ELR (cell line): Measurements from ENCODE around the gene LEKR1.
"Not testable (repeated sequence)": the region's sequence is repeated elsewhere in the genome, so short reads cannot be mapped to it uniquely, and the experiment has no call there.

Source experiments
- DNase-seq: peaks from one replicate; pipeline ENCODE4 v3.0.0-alpha.2; 2015; ENCODE audit warnings: low read depth

LEKR1 gene

DNA sequence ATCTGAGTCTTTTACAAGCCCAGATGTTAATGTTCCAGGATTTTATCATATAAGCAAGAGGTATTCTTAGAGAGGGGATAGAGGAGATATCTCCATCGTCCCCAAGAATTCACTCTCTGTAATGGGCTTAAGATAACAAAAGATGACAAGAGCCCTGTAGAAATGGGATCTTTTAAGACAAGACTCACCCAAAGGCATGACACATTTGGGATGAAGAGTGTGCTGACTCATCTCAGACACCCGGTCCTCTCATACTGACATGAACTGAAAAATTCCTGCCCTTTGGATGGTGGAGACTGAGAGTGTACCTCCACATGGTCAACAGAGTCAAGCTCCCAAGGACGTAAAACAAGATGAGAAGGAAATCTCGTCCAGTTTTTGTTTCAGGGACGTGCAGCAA is 11.0 kb downstream of the LEKR1 start:
- DNase-seq, result peak; percentile 85

DNA sequence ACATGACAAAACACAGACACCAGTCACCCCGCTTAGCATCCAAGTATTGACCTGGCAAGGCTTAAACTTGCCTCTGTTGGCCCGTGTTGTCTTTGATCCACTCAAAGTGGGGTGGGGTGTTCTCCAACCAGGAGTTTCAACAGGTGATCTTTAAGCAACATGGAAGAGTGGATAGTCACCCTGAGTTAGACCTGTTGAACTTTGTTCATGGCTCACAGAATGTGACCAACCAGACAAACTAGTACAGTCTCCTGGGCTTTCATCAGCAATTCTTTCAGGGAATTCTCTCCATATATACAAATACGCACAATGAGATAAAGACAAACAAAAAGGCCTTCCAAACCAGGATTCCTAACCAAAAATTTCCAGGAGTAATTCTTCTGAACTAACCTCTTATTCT is 11.9 kb downstream of the LEKR1 start:
- no peak for DNase-seq

DNA sequence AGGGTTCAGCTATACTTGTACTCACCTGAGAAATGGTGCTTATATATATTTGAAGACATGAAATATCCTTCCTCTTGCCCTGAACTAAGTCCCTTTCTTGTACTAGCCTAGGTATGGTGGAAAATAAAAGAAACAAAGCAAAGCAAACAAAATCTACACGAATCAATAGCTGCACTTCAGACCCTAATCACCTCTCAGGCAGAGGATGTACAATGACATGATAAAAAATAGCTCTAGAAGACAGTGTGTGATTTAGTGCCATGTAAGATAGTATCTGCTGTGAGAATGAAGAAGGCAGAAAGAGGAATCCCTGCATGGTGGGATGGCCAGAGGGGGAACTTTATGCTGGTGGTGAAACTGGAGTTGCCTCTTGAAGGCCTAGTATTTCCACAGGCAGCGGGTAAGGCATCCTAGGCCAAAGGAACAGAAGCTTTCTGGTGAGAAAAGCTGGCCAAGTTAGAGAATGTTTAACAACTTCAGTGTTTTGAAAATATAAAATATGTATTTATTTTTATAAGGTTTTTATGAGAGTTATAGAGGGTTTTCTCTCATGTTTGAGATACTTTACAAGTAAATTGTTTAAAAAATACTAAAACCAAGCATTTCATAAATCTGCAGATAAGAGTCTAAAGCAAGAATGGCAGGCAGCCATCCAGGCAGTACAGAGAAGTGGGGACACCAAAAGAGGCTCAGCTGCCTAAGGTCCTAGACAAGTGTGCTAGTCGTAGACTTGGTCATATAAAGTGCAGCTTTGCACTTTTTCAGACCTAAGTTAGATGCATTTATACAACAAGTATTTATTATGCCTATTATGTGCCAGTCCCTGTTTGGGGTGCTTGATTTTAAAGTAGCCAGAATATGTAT is 14.9 kb downstream of the LEKR1 start:
- no peak for DNase-seq

DNA sequence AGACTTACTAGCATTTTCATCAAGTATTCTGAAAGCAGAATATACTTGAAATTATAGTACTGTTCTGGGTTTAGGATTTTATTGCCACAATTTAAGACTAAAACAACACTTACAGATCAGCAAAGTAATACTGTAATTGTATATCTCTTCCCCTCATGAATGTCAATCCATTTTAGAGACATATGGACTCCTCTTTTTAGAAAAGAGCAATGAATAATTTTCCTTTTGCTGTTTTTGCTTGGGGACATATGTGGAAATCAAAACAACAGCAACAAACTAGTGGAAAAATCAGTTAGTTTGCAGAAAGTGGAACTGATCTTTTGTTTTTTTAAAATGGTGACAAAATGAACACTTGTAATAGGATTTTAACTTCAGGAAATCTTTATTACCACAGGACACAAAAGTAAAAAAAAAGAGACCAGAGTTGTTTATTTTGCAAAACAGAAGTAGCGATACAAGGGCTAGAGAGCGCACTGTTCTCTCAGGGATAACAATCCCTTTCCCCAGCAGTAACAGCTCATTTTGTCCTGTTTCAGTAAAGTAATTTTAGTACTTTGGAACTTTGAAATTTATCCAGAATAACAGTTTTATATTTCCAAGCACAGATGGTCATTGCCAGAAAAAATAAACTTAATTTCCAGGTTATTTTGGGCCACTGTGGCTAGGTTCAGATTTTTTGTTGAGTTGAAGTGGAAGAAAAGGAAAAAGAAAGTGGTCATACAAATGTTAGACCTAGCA is 17.1 kb downstream of the LEKR1 start:
- no peak for DNase-seq

DNA sequence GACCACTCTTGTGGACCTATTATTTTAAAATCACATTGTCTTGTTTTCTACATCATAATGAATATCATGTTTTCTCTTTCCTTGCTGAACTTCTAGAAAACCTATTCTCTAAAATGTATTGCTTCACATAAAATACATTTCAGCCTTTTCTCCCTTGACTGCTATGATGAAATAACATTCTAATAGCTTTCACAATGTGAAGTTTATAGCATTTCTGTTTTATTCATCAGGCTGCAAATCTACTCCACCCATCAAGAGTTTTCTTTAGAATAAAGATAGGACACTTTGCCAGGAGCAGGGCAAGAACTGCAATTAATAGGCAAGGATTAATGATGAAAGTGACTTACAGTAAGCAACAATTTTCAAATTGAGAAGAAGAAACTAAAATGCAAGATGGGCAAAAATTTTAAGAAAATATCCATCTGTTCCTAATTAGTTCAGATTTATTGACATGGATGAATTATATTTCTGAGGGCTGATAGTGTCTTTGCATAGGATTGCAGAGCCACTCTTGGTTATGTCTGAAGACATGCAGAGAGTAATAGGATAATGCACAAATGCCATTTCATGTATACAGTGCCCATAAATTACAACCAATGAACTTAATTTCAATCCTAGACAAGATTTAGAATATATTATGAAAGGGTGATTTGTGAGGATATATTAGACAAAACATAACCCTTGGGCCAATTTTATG is 21.7 kb downstream of the LEKR1 start:
- DNase-seq, result no peak

DNA sequence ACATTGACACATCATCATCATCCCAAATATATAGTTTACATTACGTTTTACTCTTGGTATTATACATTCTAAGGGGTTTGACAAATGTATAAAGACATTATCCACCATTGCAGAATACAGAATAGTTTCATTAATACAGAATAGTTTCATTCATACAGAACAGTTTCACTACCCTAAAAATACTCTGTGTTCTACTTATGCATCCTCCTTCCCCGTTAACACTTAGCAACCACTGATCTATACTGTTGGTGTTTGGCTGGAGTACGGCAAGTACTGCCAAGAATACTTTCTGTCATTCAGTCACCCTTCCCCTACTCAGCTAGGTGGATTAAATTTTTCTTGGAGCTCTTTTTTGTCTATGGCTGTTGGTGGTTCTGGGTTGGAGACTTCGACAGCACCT is 33.4 kb downstream of the LEKR1 start:
- no peak for DNase-seq

DNA sequence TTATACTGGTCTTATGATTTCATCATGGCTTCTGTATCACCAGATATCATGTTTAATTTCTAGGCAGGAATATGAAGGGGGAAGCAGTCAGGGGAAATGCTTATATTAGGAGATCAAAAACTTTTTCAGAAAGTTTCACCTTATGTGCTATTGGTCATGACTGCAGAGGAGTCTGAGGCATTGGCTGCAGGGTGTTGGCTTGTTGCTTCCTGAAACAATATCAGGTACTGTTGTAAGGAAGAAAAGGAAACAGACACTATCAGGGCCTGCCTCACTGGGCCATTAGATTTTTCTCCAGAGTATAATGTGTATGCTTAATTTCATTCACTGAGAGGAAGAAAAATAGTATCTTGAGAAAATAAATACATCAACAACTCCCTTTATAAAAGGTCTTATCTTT is 34.7 kb downstream of the LEKR1 start:
- no peak for DNase-seq

DNA sequence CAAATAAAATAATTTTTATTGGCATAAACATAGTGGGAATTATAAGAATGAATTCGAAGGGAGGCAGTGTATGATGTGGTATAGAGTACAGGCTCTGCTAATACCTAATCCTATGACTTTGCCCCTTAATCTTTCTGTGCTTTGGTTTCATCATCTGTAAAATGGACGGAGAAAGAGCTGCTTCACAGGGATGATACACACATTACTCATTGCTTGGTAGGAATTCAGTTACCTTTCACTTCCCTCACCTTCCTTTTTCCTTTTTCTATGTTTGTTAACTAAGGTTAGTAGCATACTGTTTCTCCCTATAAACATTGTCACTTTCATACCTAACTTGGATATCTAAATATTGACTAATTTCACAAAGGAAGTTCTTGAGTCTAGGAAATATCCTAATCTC is 36.2 kb downstream of the LEKR1 start:
- DNase-seq, result peak; percentile 40

DNA sequence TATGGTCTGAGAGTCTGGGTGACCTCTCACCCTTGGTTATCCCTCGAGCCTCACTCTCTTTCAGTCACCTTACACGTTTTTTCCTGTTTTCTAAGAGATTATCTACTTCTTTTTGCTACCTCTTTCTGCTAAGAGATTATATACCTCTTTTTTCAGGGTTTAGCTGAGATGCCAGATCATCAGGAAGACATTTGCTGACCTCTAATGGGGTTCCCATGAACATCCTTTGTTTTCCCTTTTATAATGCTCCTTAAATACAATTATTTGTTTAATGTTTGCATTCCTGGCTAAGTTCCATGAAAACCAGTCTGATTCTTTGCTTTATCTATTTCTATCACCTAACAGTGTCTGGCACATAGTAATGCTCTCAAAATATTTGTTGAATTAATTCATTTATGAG is 39.6 kb downstream of the LEKR1 start:
- peak; percentile 27 for DNase-seq

DNA sequence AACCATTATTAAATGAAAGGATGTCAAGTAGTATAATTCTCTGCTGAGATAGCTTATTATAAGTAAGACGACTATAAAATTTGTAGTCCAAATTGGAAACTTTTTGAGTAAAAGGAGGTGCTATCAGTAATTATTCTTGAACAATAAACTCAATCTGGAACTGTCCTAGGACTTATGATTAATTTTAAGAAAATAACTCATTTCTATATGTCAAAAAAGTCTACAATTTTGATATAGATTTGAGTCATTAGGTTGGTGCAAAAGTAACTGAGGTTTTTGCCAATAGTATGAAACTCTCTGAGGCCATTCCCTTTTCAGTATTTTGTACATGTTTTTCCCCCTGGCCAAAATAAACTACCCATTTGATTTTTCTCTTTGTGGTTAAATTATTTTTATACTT is 41.0 kb downstream of the LEKR1 start:
- no peak for DNase-seq

DNA sequence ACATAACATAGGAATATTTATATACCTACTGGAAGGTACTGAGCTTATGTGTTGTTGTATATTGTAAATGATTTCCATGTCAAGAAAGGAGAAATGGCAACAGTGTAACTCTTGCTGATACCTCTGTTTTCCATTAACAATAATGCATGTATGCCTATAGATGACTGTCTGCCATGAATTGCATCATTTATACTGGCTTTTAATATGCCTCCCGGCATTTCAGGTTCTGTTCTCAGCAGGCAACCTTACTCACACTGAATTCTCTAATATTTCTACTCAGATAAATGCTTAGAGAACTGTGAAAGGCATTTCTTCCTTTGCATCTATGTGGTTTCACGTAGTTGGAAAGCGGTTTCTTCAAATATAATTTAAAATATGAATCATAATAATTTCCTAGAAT is 41.8 kb downstream of the LEKR1 start:
- no peak for DNase-seq

DNA sequence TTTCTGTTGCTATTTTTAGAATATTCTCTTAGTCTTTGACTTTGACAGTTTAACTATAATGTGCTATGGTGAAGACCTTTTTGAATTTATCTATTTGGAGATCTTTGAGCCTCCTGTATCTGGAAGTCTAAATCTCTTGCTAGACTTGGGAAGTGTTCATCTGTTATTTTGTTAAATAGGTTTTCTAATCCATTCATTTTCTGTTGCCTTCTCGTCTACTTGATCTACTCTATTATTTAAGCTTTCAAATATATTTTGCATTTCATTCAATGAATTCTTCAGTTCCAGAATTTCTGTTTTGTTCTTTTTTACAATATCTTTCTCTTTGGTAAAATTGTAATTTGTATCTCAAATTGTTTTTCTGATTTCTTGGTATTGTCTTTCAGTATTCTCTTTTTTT is 47.8 kb downstream of the LEKR1 start:
- DNase-seq, result no peak

DNA sequence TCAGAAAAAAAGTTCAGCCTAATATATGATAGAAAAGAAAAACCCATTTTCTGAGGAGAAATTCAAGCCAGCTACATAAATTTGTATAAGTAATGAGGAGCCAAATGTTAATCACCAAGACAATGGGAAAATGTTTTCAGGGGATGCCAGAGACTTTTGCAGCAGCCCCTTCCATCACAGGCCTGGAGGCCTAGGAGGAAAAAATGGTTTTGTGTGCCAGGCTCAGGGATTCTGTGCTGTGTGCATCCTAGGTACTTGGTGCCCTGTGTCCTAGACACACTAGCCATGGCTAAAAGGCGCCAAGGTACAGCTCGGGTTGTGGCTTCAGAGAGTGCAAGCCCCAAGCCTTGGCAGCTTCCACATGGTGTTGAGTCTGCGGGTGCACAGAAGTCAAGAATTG is 53.3 kb downstream of the LEKR1 start:
- not testable (repeated sequence) for DNase-seq

DNA sequence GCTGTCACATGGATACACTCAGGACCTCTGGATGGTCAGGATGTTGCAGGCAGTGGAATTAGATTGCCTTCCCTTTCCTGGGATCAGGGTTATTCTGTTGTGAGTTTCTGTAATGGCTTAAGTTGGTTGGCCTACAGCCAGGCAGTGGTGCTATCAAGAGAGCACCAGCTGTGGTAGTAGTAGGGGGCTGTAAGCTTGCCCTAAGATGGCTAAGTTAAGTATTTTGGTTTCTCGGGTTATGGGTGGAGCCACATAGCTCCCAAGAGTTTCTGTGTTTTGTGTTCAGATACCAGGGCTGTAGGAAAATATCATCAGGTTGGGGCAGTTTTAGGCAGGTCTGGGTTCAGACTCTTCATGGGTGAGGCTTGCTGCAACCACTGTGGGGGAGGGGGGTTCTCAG is 59.6 kb downstream of the LEKR1 start:
- DNase-seq, result no peak

DNA sequence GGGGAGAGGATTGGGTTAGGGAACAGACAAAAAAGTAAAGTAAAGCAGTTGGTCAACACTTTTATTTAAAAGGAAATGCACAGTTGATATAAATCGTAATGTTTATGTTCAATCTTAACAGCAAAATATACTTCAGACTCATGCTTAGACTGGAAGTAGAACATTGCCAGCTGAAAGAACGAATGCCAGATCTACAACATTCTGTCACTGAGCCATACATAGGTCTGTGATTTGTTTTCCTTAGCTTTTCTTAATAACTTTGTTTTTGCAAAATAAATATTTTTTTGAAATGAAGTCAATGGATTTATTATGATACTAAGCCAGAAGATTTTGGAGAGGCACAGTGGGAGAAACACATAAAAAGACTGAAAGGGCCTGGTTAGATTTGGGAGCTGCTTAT is 62.0 kb downstream of the LEKR1 start:
- DNase-seq, result no peak

DNA sequence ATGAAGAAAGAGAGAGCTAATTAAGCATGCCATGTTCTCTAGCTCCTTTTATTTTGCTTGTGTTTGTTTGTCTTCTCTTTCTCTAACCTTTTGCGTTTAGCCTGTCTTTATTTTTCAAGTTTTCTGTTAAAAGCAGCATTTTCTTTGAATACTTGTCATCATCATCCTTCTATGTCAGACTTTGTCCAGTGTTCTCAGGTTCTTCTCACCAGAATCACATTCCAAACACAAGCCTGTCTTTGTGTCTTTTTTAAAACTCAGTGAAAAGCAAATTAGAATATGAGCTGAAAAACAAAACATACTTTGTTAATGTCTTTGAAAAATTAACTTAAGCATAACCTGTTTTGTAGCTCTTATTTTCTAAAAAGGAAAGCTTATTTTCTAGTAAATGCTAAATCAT is 62.4 kb downstream of the LEKR1 start:
- no peak for DNase-seq

DNA sequence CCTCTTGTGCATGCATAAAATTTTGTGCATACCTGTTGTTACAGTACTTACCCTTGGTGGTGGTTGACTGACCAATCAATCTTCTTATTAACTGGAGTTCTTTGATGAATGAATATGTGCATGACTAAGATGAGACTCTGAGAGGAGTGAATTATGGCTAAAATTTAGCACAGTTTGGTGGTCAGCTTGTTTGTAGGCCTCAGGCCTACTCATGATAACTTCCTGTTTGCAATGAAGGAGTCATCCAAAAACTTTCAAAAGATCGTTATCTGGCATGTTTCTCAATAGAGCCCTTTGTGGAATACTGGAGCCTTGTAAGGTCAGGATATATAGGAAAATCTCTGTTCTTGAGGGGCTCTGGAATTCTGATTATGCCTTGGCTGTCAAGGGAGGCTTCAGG is 66.5 kb downstream of the LEKR1 start:
- DNase-seq, result peak; percentile 97

DNA sequence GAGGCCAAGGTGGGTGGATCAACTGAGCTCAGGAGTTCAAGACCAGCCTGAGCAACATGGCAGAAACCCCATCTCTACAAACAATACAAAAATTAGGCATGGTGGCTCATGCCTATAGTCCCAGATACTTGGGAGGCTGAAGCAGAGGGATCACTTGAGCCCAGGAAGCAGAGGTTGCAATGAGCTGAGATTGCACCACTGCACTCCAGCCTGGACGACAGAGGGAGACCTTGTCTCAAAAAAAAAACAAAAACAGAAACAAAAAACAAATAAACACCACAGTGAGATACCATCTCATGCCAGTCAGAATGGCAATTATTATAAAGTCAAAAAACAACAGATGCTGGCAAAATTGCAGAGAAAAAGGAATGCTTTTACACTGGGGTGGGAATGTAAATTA is 69.2 kb downstream of the LEKR1 start:
- DNase-seq, result not testable (repeated sequence)

DNA sequence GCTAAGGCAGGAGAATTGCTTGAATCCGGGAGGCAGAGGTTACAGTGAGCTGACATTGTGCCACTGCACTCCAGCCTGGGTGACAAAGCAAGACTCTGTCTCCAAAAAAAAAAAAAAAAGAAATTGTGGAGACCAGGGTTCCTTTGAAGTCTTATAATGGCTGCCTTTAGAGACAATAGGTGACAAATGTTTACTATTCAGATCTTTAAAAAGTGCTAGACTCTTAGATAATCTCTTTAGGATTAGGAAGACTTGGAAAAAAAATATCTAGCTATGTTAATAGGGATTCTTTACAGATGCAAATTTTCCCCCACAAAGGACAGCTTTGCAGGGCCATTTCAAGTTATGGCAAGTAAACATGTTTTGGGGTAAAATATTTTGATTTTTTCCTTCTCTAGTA is 71.7 kb downstream of the LEKR1 start:
- DNase-seq, result not testable (repeated sequence)

DNA sequence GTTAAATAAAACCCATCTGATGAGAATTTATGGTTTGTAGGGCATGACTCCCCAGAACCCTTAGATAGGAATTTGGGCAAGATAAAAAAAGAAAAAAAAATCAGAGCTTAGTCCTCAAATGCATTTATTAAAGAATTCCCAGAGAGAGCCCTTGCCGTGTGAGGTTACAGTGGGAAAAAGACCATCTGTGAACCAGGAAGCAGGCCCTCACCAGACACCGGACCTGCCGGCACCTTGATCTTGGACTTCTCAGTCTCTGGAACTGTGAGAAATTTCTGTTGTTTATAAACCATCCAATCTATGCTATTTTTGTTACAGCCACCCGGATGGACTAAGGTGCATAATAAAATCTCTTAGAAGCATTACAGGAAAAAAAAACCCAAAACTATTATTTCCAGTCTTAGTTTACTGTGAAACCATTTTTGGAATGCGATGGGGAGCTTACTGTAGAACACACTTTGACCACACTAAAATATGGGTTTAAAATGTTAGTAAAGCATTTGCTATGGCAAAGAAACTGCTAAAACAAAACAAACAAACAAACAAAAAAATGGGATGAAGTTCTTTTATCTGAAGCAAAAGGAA is 72.2 kb downstream of the LEKR1 start:
- no peak for DNase-seq

DNA sequence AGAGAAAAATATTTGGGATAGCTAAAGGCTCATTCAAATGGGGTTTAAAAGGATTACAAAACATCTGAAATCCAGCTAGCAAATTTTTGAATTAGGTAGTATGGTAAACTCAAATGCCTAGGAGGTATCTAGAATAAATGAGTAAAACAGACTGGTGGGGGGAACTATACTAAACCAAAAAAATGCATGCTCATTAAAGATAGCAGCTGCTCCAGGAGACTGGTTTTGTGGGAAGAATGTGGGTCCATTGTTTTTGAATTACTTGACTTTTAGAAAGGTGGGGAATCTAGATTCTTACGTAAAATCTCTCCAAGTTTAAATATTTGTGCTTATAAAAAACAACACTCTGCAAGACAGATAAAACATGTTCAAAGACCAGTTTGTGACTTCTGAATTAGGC is 73.8 kb downstream of the LEKR1 start:
- DNase-seq, result no peak

DNA sequence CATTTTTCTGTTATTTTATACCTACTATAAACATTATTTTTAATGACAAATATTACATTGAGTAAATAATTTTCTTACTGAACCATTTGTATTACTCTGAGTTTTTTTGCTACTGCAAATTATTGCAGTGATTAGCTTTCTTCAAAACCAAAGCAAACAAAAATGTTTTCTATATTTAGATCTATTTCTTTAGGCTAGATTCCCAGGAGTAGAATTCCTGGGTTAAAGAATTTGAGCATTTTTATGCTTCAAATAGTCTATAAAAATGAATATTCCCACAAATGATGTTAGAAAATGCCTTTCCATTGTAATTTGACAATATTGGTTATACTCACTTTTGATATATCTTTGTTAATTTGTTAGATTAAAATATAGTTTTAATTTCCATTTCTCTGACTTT is 76.8 kb downstream of the LEKR1 start:
- DNase-seq, result no peak

DNA sequence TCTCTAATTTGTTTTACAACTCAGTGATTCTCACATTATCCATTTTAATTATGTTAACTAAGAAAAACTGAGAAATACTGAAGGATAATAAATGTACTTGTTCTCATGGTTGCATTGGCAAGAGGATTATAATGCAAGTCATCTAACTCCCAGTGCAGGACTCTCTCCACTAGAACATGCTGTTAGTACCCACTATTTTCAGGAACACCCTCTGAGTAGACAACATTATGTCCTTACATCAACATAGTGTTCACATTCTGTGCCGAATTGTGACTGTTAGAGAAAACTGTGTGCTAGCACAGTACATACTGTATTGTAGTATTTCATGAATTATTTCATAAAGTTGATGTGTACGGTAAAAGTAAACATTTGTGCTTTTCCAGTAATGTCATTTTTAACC is 80.1 kb downstream of the LEKR1 start:
- DNase-seq, result no peak
